Activated CD4-positive, alpha-beta memory T cell treated with anti-CD3 and anti-CD28 coated beads for 36 hours (primary cell): ENCODE data around the gene P2RY12. TPM values are rescaled to one million over a fixed set of nuclear protein-coding genes. Genes with fewer than 3 reads are reported as not detected.

ENCODE experiments used
- CTCF ChIA-PET: fragments of 350-600 bp; sonication (Branson Sonifier 250); formaldehyde crosslinking; loops from one replicate; lab custom pipeline; 2021; ENCODE audit warnings: antibody characterized with exemption, inconsistent platforms; lab: Charles Lee
- POLR2A ChIA-PET: fragments of 350-600 bp; sonication (Branson Sonifier 250); formaldehyde crosslinking; loops from one replicate; lab custom pipeline; 2021; ENCODE audit warnings: antibody characterized with exemption; lab: Charles Lee
- DNase-seq: peaks from one replicate; pipeline ENCODE4 v3.0.0-alpha.2; 2020
- H3K27ac Mint-ChIP-seq: one replicate; pipeline ENCODE4 v1.8.0; 2021; ENCODE audit warnings: mixed read lengths
- H3K27me3 Mint-ChIP-seq: one replicate; pipeline ENCODE4 v1.8.0; 2021; ENCODE audit warnings: mixed read lengths
- H3K36me3 Mint-ChIP-seq: one replicate; pipeline ENCODE4 v1.8.0; 2021; ENCODE audit warnings: mixed read lengths
- H3K4me1 Mint-ChIP-seq: one replicate; pipeline ENCODE4 v1.8.0; 2021; ENCODE audit warnings: low read depth, mixed read lengths
- H3K4me3 Mint-ChIP-seq: one replicate; pipeline ENCODE4 v1.8.0; 2021; ENCODE audit warnings: mild to moderate bottlenecking, mixed read lengths
- H3K9me3 Mint-ChIP-seq: one replicate; pipeline ENCODE4 v1.8.0; 2021; ENCODE audit warnings: mixed read lengths
- intact Hi-C: fragments of 100-400 bp; cut with micrococcal nuclease; formaldehyde crosslinking; loops from one replicate; pipeline ENCODE4 v1.15.1; 2023
- total RNA-seq, 2 experiments: library from RNA; stranded (reverse); gene quantifications; one replicate each; pipeline ENCODE4 v1.2.3, GENCODE V29; 2021

The P2RY12 gene
- total RNA-seq, 2 experiments from 2014 or later, result not detected

DNA sequence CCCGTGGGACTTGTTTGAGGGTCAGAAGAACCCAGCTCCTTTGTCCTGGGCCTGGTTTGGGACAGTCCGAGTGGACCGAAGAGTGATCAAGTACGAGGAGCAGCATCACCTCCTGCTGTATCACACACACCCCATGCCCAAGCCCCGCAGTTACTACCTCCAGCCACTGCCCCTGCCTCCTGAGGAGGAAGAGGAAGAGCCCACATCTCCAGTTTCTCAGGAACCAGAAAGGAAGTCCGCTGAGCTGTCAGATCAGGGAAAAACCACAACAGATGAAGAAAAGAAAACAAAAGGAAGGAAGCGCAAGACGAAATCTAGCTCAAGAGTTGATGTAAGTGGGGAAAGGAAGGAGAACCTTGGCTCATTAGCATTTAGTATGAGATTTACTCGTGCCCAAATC is 3.3 kb upstream of the P2RY12 start:
- intact Hi-C loops, result no loop called here
- H3K4me1 Mint-ChIP-seq, result peaks cover 6% of the 10 kb centered on the region
- H3K36me3 Mint-ChIP-seq, result no peaks in the 10 kb centered on the region
- H3K9me3 Mint-ChIP-seq, result no peaks in the 10 kb centered on the region
- H3K27me3 Mint-ChIP-seq, result no peaks in the 10 kb centered on the region
- no peak overlapping the region for H3K4me3 Mint-ChIP-seq
- no peak overlapping the region for H3K27ac Mint-ChIP-seq
- ChIA-PET POLR2A (no interaction called here), CTCF (no interaction called here)
- no peak for DNase-seq

DNA sequence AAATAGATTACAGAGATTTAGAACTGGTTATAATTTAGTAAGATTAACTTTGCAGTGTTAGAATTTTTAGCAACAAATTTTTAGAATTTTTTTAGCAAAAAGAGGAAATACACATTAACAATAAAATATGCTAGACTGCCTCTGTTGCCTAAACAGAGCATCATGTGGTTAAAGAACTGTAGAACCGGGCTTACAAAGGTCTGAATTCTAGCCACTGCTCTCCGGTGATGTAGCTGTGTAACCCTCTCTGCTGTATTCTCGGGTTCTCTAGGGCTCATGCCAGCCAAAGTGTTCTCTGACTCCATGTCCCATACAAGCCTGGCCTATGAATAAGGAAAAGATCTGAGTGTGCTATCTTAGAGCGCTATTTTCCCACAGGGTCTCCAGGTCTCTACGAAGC is 2.9 kb upstream of the P2RY12 start:
- Mint-ChIP-seq H3K36me3 (no peaks in the 10 kb centered on the region), H3K9me3 (no peaks in the 10 kb centered on the region), H3K4me3 (no peak overlapping the region), H3K4me1 (peaks cover 6% of the 10 kb centered on the region), H3K27ac (no peak overlapping the region), H3K27me3 (no peaks in the 10 kb centered on the region)
- CTCF ChIA-PET, result no interaction called here
- intact Hi-C loops, result no loop called here
- no peak for DNase-seq
- POLR2A ChIA-PET, result interaction anchor here (0.6 kb wide), 1 partner anchor 39 kb away, joined by 3 read pairs; no protein-coding TSS in a partner anchor

DNA sequence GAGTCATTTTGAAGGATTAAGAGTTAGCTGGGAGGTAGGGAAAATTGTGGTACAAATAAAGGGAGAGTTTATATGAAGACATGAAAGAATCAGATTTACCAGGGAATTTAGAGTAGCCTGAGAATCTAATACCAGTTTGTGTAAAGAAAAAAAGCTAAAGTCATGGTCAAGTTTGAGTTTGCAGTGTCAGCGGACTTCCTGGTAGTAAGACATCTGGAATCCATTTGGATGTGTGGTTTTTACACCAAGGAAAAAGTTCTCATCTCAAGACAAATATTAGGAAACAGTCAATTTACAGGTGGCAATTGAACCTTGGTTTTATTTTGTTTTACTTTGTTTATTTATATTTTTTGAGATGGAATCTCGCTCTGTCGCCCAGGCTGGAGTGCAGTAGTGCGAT is 1.5 kb upstream of the P2RY12 start:
- no peaks in the 10 kb centered on the region for H3K9me3 Mint-ChIP-seq
- POLR2A ChIA-PET, result no interaction called here
- no peak overlapping the region for H3K27ac Mint-ChIP-seq
- DNase-seq, result no peak
- no peaks in the 10 kb centered on the region for H3K27me3 Mint-ChIP-seq
- intact Hi-C loops, result no loop called here
- CTCF ChIA-PET, result interaction anchor here (0.6 kb wide), 1 partner anchor 10 kb away, joined by 3 read pairs; no protein-coding TSS in a partner anchor
- peaks cover 6% of the 10 kb centered on the region for H3K4me1 Mint-ChIP-seq
- no peak overlapping the region for H3K4me3 Mint-ChIP-seq
- no peaks in the 10 kb centered on the region for H3K36me3 Mint-ChIP-seq

DNA sequence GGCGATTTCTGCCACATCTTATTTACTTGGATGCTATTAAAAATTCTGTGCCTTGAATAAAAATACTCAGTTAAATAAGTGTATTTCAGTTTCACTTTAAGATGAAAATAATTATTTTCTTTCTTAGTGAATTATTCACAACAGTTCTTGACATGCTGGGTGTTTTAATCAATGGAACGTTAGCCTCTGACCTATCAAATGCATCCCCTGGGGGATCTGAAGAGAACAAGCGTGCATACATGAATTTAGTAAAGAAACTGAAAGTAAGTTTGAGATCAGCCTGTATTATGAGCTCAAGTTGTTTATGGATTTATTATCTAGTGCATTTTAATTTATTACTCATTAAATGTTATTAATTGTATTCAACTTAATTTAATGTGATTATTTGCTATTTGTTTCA is 597 bp downstream of the P2RY12 start:
- POLR2A ChIA-PET, result no interaction called here
- Mint-ChIP-seq H3K27me3 (no peaks in the 10 kb centered on the region), H3K9me3 (no peaks in the 10 kb centered on the region), H3K4me3 (no peak overlapping the region), H3K27ac (no peak overlapping the region), H3K4me1 (peaks cover 6% of the 10 kb centered on the region), H3K36me3 (no peaks in the 10 kb centered on the region)
- no peak for DNase-seq
- CTCF ChIA-PET, result interaction anchor here (1.3 kb wide), 1 partner anchor 55 kb away, joined by 3 read pairs; no protein-coding TSS in a partner anchor
- intact Hi-C loops, result no loop called here

DNA sequence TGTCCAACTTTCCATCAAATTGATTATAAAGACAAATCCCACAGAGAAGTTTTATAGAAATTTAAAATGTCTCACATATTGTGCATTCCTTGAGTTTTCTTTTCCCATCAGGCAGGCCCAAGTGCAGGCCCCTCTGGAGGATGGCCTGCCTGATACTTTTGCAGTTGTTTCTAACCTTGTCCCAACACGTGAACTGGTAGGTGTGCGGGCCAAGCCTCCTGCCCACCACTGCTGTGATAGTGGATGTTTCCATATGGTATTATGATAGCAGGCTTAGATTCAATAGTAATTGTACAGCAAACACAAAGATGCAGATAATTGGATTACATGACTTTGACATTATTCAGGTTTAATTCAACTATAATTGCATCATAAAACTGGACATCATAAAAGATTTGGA is 1.4 kb downstream of the P2RY12 start:
- Mint-ChIP-seq H3K36me3 (no peaks in the 10 kb centered on the region), H3K4me3 (no peak overlapping the region), H3K27me3 (no peaks in the 10 kb centered on the region), H3K27ac (no peak overlapping the region), H3K4me1 (peaks cover 6% of the 10 kb centered on the region), H3K9me3 (no peaks in the 10 kb centered on the region)
- POLR2A ChIA-PET, result no interaction called here
- CTCF ChIA-PET, result no interaction called here
- intact Hi-C loops, result no loop called here
- no peak for DNase-seq

DNA sequence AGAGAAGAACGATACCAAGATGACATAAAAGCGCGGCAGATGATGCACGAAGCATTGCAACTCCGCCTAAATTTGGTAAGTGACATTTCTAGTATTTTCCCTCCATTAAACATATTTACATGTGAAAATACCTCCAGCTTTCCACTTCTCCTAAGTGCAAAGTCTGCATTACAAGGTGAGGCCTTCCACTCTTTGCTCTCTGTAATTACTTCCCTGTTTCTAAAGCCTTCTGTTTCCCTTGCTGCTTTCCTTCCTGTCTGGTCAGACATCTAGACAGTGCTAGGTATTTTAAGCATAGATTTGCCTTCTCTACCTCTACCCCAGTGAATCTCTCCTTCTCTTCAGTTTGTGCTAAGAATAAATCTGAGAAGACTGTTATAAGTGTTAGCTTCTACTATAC is 1.9 kb downstream of the P2RY12 start:
- H3K9me3 Mint-ChIP-seq, result no peaks in the 10 kb centered on the region
- peaks cover 3% of the 10 kb centered on the region for H3K27me3 Mint-ChIP-seq
- peaks cover 6% of the 10 kb centered on the region for H3K4me1 Mint-ChIP-seq
- H3K27ac Mint-ChIP-seq, result no peak overlapping the region
- CTCF ChIA-PET, result no interaction called here
- H3K4me3 Mint-ChIP-seq, result no peak overlapping the region
- intact Hi-C loops, result no loop called here
- POLR2A ChIA-PET, result no interaction called here
- no peaks in the 10 kb centered on the region for H3K36me3 Mint-ChIP-seq
- DNase-seq, result no peak

DNA sequence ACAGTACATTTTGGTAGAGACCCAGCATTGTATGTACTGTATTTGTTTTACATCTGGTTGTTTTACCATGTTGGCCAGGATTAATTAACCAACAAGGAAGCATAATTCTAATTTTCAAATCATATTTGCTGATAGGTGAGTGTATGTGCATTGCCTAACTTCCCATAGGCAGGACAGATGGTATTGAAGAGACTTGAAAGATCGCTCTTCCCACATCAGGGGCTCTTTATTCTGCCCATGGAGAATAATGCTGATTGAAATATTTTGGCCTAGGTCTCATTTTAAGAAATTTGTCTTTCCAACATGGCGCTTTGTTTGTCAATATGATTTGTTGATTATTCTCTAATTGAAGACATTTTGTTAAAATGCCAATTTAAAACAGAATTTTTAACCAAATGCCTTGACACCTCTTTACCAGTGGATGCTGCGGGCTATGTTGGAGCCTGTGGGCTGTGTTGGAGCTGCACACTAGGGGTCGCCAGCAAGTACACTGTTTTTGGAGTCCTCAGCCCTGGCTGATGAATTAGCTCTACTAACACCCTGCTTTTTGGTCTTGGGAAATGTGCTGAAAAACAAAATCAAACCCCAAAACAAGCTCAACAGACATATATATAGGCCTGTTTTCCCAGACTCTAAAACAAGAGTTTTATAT is 5.3 kb downstream of the P2RY12 start:
- Mint-ChIP-seq H3K9me3 (no peaks in the 10 kb centered on the region), H3K4me1 (peaks cover 2% of the 10 kb centered on the region), H3K27ac (no peak overlapping the region), H3K27me3 (peaks cover 4% of the 10 kb centered on the region), H3K4me3 (no peak overlapping the region), H3K36me3 (no peaks in the 10 kb centered on the region)
- peak; percentile 12 for DNase-seq
- intact Hi-C loops, result no loop called here
- ChIA-PET CTCF (interaction anchor here (0.7 to 1.2 kb wide), 2 partner anchors 16 to 223 kb away, joined by 4 to 5 read pairs; no protein-coding TSS in a partner anchor), POLR2A (no interaction called here)

DNA sequence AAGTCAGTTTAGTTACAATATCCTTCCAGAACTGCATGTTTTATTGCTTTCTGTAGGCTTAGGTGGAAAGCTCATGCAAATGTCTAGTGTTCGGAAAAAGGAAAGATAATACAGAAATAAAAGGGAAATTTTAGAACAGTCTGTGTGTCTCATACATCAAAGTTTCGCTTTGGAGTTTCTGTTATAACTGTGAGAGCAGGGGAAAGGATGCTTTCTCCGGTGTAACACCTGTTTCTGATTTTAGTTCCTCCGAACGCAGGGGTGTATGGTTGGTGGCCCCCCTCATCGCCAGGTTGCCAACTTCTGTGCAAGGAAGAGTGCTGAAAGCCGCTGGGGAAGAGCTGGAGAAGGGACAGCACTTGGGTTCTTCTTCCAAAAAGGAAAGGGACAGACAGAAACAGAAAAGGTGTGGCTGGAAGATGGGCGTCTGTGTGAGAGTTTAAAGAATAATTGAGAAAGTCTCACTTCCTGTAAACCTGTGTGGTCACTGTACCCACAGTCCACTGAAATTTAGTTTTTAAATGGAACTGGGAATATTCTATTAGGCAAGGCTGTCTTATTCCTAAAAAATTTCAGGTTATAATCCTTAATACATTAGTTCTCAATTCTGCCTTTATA is 6.7 kb downstream of the P2RY12 start:
- no peaks in the 10 kb centered on the region for H3K4me1 Mint-ChIP-seq
- H3K27me3 Mint-ChIP-seq, result peaks cover 4% of the 10 kb centered on the region
- H3K36me3 Mint-ChIP-seq, result no peaks in the 10 kb centered on the region
- CTCF ChIA-PET, result no interaction called here
- intact Hi-C loops, result no loop called here
- POLR2A ChIA-PET, result no interaction called here
- H3K9me3 Mint-ChIP-seq, result no peaks in the 10 kb centered on the region
- no peak overlapping the region for H3K4me3 Mint-ChIP-seq
- no peak overlapping the region for H3K27ac Mint-ChIP-seq
- no peak for DNase-seq

DNA sequence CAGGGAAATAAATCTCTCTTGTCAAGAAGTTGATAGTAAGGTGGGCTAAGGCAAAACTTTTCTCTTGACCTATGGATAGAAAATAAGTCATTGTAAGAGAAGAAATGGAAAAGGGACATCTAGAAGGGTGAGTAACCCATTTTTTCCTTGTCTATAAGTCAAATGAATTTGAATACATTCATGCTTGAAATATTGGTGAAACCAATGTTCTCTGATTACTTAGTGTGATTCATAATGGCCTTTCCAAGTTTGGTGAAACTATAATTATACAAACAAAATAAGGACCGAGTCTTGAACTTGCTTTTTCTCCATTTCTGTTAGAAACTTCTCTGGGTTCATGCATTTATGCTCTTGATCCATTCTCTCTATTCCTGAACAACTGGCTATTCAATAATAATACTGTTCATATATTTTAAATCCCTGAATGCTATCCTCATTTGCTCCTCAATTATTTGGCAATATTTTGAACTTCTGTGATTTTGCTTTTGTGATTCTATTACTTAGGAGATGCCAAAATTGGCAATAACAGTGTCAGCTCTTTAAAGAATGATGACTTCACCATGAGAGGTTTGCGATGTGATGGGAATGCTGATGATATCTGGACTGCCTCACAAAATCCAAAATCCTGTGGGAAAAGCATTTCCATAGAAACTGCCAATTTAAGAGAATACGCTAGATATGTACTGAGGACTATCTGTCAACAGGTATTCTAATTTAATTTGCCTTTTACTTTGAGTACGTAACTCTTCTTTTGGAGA is 12.3 kb downstream of the P2RY12 start:
- ChIA-PET CTCF (no interaction called here), POLR2A (no interaction called here)
- no peaks in the 10 kb centered on the region for H3K9me3 Mint-ChIP-seq
- no peak for DNase-seq
- no peaks in the 10 kb centered on the region for H3K36me3 Mint-ChIP-seq
- intact Hi-C loops, result no loop called here
- no peaks in the 10 kb centered on the region for H3K4me1 Mint-ChIP-seq
- no peak overlapping the region for H3K27ac Mint-ChIP-seq
- no peak overlapping the region for H3K4me3 Mint-ChIP-seq
- H3K27me3 Mint-ChIP-seq, result no peaks in the 10 kb centered on the region

DNA sequence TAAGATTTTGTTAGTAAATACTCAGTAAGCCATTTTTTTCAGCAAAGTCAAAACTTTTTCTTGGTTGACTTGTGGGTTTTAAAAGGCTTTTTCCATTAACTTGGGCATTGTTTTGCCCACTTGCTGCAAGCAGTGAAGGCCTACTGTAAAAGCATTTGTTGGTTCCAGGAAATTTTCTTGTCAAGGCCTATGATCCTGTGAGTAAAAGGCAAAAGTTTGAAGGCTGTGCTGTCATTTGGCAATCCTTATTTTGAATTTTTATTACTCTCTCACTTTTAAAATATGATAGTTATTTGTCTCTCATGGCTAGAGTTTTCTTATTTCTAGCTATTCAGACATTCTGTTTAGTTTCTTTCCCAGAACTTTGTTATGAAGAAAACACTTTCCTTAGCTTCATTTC is 13.0 kb downstream of the P2RY12 start:
- H3K27ac Mint-ChIP-seq, result no peak overlapping the region
- no peaks in the 10 kb centered on the region for H3K9me3 Mint-ChIP-seq
- ChIA-PET CTCF (no interaction called here), POLR2A (no interaction called here)
- no peaks in the 10 kb centered on the region for H3K36me3 Mint-ChIP-seq
- intact Hi-C loops, result no loop called here
- no peaks in the 10 kb centered on the region for H3K4me1 Mint-ChIP-seq
- no peak overlapping the region for H3K4me3 Mint-ChIP-seq
- no peaks in the 10 kb centered on the region for H3K27me3 Mint-ChIP-seq
- no peak for DNase-seq

DNA sequence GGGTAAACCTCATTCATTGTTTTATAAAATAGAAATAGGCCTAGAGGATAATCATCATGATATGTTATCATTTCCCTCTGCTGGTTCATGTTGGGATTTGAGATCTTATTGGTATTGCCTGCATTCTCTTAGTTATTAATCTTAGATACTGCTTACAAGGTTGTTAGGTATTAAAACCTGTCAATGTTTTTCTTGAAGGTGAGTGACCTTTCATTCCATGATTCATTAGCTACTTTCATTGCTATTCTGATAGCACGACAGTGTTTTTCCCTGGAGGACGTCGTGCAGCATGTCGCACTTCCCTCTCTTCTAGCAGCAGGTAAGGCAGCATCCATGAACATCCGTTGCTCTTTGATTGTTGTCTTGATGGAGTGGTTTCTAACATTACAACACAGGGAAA is 17.1 kb downstream of the P2RY12 start:
- H3K4me3 Mint-ChIP-seq, result no peak overlapping the region
- DNase-seq, result no peak
- ChIA-PET CTCF (interaction anchor here (1.0 kb wide), 1 partner anchor 23 kb away, joined by 3 read pairs; no protein-coding TSS in a partner anchor), POLR2A (no interaction called here)
- no peaks in the 10 kb centered on the region for H3K4me1 Mint-ChIP-seq
- H3K36me3 Mint-ChIP-seq, result no peaks in the 10 kb centered on the region
- peaks cover 4% of the 10 kb centered on the region for H3K27me3 Mint-ChIP-seq
- intact Hi-C loops, result no loop called here
- no peaks in the 10 kb centered on the region for H3K9me3 Mint-ChIP-seq
- H3K27ac Mint-ChIP-seq, result no peak overlapping the region

DNA sequence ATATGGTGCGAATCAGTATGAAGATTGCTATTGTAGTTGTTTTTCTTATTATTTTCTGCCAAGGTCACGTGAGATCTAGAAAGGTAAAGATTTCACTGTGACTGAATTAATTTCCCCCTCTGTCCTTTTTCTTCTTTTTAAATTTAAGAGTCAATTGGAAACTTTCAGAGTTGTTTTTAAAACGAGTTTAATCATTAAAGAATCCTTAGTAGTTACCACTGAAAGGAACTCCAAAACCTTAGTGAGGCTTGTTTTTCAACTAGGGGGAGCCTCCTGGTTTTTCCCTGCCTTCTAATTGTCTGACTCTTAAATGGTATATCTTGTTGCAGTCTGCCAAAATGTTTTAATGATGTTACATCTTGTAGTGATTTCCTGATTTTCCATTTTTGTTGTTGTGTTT is 17.6 kb downstream of the P2RY12 start:
- ChIA-PET CTCF (no interaction called here), POLR2A (no interaction called here)
- Mint-ChIP-seq H3K36me3 (no peaks in the 10 kb centered on the region), H3K27me3 (peaks cover 4% of the 10 kb centered on the region), H3K4me1 (no peaks in the 10 kb centered on the region), H3K9me3 (no peaks in the 10 kb centered on the region), H3K27ac (no peak overlapping the region), H3K4me3 (no peak overlapping the region)
- no peak for DNase-seq
- intact Hi-C loops, result no loop called here
